Left lobe of liver (tissue), 2 donors: Measurements from ENCODE around the gene ZRANB3. TPM values are rescaled to one million over a fixed set of nuclear protein-coding genes. Genes with fewer than 3 reads are reported as not detected.
"Not testable (repeated sequence)": the region's sequence is repeated elsewhere in the genome, so short reads cannot be mapped to it uniquely, and the experiment has no call there.

Source experiments
- ATAC-seq: fragments of 200-7000 bp; cut with Tn5 transposase; one replicate; pipeline ENCODE4 v1.9.1; 2020; ENCODE audit warnings: mild to moderate bottlenecking, moderate library complexity
- DNase-seq: peaks from one replicate; pipeline ENCODE4 v3.0.0-alpha.2; 2020; ENCODE audit warnings: low spot score
- total RNA-seq: library from RNA; stranded (reverse); gene quantifications from one replicate; pipeline ENCODE4 v1.2.1, GENCODE V29; 2021
- donor health status: DM: no; HTN: no; CAD: no; lungs with moderate emphysema.
- donor health status: DM: no; HTN: yes; CAD: no.

The ZRANB3 gene
- total RNA-seq, 1 donor from 2014 or later = 2.9 TPM

DNA sequence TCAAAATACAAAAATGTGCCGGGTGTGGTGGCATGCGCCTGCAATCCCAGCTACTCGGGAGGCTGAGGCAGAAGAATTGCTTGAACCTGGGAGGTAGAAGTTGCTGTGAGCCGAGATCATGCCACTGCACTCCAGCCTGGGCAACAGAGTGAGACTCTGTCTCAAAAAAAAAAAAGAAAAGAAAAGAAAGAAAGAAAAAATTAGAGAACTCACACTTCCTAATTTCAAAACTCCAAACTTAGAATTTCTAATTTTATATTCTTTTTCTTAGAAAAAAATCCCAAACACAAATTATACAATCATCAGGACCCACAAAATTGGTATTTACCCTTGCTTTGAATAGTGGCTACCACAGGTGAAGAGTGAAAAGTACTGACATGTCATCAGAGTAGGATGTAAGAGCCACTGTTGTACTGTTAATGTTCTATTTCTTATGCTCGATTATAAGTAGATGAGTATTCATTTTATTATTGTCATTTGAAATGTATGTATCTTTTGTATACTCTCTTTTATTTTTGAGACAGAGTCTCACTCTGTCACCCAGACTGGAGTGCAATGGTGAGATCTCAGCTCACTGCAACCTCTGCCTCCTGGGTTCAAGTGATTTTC, 182.8 kb downstream of the ZRANB3 start:
- ATAC-seq, DNase-seq: not testable (repeated sequence)

DNA sequence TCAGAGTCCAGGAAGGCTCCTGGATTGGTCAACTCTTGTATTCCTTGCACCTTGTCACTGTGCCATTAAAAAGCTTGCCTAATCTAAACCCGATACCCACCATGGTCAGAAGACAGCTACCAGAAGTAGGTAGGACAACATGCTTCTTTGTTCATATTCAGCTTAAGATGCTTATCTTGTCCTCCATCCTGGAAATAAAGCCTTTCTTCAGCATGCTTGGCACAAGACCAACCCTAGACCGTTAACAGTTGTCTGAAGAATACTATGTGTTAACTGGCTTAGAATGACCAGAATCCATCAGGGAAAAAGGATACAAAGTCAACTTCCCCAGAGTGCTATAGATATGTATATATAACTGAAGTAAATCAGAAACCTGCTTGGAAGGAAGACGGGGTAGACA, 193.9 kb downstream of the ZRANB3 start:
- ATAC-seq (no peak), DNase-seq (no peak)

DNA sequence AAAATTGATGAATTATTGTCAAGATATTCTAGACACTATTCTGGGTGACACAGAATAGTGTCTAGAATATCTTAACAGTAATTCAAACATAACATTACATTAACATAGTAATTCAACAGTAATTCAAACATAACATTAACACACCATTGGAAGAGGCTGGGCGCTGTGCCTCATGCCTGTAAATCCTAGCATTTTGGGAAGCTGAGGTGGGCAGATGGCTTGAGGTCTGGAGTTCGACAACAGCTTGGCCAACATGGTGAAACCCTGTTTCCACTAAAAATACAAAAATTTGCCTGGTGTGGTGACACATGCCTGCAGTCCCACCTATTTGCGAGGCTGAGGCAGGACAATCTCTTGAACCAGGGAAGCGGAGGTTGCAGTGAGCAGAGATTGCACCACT, 195.8 kb downstream of the ZRANB3 start:
- DNase-seq (no peak), ATAC-seq (no peak)

DNA sequence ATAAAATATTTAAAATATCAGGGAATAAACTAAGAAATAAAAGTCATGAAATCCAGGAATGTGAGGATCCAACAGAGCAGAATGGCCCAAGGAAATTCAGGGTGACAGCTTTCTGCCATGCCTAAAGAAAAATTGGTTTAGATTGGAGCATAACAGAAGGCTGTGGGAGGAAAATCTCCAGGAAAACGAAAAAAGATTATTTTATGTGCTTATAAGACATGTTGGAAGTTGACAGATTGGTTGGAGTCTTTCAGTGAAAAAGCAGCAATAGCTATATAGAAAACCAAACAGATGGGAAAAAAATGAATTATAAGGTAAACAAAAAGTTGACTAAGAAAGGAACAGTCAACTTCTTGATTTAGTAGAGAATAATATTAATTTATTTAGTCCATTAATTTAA, 203.9 kb downstream of the ZRANB3 start:
- DNase-seq (no peak), ATAC-seq (no peak)

DNA sequence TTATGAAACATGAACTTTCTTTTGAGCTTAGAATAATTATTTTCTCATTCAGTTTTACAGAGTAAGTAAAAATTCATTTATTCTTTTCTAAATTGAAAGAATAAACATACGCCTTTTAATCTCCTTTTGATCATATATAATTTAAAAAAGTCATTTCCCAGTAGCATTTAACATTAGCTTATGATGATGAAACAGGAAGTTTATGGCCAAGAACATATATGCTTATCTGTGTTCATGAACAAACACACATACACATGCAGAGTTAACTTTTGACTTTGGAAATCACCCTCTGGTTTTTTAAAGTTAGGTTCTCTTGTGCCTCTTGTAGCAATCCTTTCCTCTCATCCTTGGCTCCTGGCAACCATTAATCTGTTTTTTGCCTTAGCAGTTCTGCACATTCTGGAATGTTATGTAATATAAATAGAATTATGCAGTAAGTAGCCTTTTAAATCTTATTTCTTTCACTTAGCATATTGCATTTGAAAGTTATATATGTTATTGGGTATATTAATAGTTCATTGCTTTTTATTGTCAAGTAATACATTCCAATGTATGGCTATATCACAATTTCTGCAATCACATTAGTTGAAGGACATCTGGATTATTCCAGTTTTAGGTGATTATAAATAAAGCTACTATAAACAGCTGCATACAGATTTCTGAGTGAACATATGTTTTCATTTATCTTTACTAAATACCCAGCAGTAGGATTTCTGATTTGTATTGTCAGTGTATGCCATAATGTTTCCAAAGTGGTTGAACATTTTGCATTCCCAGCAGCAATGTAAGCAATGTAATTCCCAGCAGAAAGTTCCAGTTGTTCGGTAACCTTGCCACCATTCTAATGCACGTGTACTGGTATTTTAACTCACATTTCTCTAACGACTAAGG, 210.3 kb downstream of the ZRANB3 start:
- ATAC-seq = no peak

DNA sequence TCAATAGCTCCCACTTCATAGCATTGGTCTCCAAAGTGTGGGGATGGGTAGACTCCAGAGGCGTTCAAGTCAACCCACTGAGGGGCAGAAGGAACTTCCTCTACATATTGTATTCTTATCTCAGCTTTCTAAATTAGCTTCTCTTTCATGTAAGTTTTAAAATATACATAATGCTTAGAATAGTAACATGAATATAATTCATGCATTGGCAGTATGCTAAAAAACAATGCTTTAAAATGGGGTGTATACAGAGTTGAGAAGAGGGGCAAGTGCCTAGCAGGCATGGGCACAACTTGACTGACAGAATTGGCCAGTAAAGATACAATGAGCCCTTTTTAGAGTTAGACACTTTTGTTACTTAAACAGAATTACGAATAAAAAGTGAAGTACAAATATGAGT, 212.2 kb downstream of the ZRANB3 start:
- no peak for DNase-seq

More for the DNA sequence above, 210.3 kb downstream of the ZRANB3 start:
- no peak for DNase-seq

DNA sequence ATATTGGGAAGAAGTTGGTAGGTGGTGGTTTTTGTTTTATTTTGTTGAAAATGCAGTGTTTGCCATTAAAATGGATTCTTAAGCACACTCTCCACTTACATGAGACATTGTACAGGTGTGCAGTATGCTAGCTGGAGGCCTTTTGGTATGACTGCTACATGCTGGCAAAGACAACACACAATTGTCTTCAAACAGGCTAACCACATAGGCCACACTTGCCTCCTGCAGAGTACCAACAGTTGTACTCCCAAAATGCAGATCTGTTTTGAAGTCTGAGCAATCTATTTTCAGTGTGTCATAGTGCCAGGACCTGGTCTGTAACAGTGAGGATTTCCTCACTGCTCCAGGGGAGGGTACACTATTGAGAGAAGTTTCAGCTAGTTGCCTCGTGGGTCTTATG, 213.6 kb downstream of the ZRANB3 start:
- no peak for DNase-seq
- no peak for ATAC-seq

More for the DNA sequence above, 212.2 kb downstream of the ZRANB3 start:
- ATAC-seq = no peak

DNA sequence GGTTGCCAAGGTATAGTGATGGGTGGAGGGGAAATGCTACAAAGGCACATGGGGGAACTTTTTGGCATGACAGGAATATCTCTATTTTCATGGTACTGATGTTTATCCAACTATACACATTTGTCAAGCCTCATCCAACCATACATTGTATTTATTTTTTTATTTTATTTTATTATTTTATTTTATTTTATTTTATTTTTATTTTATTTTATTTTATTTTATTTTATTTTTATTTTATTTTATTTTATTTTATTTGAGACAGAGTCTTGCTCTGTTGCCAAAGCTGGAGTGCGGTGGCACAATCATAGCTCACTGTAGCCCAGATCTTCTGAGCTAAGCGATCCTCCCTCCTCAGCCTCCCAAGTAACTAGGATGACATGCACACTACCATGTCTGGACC, 219.1 kb downstream of the ZRANB3 start:
- ATAC-seq (no peak), DNase-seq (no peak)

DNA sequence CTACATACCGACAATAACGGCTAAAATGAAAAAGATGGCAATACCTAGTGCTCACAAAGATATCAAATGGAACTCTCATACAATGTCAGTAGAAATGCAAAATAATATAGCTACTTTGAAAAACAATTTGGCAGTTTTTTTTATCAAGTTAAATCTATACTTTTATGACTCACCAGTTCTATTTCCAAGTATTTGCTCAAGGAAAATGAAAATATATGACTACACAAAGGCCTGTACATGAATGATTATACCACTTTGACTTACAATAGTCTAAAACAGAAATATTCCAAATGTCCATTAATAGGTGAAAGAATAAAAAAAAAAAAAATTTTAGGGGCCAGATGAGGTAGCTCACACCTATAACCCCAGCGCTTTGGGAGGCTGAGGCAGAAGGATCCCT, 219.8 kb downstream of the ZRANB3 start:
- no peak for ATAC-seq
- no peak for DNase-seq

DNA sequence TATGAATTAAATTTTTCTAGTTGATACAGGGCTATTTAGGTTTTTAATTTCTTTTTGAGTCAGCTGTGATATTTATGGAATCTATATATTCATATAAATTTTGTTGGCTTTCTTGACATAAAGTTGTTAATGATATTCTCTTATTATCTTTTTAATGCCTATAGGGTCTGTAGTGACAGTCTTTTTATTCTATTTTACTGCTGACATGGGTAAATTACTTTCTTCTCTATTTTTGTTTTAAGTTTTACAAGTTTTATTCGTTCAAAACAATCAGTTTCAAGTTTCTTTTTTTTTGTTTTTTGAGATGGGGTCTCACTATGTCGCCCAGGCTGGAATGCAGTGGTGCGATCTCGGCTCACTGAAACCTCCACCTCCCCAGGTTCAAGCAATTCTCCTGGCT, 226.3 kb downstream of the ZRANB3 start:
- ATAC-seq (no peak), DNase-seq (no peak)

DNA sequence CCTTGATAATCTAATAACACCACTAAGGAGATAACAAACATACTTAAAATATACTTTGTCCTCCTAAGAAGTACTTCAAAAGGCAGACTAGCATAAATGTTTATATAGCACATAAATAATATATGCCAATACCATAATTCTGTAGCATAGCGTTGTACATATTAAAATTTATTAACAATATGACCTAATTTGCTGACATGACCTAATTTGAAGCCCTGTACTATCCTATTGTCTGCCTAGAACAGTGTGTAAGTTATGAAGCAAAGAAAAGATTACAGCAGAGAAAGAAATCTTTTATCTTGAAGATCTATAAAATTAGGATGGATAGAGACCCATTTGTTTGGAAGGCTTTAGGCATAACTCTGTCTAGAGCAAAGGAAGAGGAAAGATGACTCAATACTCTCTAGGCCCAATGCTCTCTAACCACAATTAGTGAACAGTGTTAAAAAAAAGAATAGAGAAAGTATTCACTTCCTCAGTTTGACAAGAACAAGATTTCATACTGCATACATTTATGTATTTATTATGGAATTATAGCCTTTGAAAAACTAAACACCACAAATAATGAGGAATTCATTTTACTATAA, 231.3 kb downstream of the ZRANB3 start:
- no peak for ATAC-seq

DNA sequence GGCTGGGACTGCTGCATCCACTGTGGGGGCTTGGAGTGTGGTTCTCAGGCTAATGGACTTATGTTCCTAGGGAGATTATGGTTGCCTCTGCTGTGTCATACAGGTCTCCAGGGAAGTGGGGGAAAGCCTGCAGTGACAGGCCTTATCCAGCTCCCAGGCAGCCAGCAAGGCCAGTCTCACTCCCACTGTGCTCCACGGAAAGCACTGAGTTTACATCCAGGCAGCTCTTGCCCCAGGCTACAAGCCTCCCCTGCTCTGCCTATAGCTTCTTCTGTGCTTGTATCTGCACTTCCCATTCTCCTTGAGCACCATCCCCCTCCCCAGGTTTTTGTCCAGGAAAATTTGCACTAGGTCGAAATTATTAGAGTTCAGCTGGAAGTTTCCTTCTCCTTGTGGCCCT, 231.9 kb downstream of the ZRANB3 start:
- ATAC-seq (no peak), DNase-seq (no peak)

More for the DNA sequence above, 231.3 kb downstream of the ZRANB3 start:
- no peak for DNase-seq

DNA sequence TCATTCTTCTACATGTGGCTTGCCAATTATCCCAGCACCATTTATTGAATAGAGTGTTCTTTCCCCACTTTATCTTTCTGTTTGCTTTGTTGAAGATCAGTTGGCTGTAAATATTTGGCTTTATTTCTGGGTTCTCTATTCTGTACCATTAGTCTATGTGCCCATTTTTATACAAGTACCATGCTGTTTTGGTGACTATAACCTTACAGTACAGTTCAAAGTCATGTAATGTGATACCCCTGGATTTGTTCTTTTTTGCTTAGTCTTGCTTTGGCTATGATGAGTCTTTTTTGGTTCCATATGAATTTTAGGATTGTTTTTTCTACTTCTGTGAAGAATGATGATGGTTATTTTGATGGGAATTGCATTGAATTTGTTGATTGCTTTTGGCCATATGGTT, 243.9 kb downstream of the ZRANB3 start:
- DNase-seq, ATAC-seq: not testable (repeated sequence)

DNA sequence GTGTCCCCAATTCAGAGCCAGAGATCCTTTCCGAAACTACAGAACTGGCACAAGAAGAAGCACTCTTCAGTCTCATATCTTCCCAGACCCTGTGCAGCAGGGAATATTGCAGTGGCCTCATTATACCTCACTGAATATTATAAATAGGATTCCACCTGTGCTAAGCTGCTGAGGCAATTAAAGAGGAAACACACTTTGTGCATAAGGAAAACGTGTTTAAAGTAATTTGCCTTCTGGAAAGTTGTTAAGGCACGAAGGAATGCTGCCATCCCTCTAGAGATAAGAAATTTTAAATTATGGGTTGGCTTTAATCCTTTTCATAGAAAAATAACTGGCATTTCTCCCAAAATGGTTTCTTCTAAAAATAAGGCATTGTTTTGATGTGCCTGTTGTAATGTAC, 245.6 kb downstream of the ZRANB3 start:
- DNase-seq (no peak), ATAC-seq (no peak)

DNA sequence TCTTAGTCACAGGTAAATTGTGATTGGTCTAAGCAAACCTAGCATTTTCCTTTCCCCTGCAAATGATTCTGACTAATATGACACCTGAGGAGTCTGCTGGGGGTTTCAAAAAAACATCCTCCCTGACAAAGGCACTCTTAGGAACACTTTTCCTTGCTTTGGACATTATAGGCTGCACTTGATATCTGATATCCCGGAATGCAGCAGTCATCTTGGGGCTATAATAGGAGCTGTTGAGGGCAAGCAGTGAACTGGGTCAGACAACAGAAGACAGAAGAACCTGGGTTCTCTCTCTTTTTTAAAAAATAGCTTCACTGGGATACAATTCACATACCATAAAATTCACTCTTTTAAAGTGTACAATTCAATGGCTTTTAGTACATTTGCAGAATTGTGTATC, 249.6 kb downstream of the ZRANB3 start:
- DNase-seq (no peak), ATAC-seq (no peak)

DNA sequence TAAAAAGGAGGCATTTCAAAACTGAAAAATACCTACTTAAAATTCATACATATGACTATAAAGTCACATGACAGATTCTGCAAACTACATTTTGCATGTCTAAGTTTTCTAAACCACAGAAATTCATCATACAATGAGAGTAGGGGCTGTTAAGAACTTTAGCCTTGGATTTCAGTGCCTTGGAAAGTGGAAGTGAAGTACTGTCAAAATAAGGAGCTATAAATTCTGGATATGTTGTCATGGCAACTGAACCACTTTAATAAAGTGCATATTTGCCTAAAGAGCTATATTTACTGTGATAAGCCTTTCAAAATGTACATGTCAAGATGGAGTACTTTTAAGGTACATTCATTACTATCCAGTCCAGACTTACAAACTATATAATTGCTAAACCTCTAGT, 251.8 kb downstream of the ZRANB3 start:
- ATAC-seq = no peak
- DNase-seq = no peak

DNA sequence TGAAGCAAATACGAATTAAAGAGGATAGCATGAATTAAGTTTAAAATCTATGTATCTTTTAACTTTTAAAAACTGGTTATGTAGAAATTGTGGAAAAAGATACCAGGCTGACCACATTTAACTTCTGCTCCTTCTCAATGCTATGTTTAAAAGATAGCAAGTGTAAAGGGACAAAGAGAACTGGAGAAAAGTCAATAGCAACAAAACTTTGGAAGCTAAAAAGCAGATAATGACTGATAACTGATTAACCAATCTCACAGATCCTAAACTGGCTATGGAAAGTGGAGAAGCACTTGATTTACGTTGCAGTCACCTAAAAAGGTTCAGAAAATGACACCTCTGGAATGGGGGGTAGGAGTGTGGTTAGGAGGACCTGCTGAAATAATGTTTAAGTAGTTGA, 254.5 kb downstream of the ZRANB3 start:
- ATAC-seq = peak; percentile 93
- no peak for DNase-seq

DNA sequence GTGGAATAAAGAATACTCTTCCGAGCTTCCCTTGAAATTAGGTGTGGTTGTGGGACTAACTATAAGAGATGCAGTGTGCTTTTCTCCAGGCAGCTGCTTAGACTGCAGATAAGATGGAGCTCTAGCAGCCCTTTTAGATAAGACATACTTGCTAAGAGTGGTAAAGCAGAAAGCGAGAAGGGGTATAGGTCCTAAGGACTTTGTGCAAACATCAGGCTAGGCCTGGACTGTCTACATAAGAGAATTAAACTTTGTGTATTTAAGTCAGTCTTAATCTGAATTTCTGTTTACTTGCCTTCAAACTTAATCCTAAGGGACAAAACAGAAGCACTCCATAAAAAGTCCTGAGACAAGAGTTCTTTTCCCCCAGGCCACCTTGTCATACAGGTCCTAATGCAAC, 260.0 kb downstream of the ZRANB3 start:
- no peak for ATAC-seq
- no peak for DNase-seq

DNA sequence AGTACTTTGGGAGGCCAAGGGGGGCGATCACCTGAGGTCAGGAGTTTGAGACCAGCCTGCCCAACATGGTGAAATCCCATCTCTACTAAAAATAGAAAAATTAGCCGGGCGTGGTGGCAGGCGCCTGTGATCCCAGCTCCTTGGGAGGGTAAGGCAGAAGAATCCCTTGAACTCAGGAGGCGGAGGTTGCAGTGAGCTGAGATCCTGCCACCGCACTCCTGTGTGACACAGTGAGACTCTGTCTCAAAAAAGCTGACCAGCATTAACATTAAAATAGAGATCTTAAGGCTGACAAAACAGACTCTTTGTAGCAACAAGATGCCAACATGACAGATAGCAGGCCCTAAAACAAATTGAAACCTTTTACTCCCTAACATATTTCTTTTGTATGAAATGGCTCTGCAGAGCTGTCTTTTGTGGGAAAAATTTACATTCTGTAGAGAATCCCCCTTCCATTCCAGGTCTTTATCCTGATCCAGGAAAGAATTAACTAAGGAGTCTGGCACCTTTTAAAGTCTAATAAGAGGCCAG, 265.0 kb downstream of the ZRANB3 start:
- DNase-seq (no peak), ATAC-seq (no peak)

DNA sequence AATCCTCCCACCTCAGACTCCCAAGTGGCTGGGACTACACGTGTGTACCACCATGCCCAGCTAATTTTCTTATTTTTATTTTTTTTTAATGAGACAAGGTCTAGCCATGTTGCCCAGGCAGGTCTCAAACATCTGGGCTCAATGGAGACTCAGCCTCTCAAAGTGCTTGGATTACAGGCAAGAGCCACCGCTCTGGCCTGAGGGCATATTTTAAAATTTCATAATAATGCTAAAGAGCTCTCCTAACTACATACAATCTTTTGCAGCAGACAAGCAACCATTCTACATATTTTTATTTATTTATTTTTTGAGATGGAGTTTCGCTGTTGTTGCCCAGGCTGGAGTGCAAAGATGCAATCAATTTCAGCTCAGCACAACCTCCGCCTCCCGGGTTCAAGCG, 271.9 kb downstream of the ZRANB3 start:
- no peak for DNase-seq
- no peak for ATAC-seq

DNA sequence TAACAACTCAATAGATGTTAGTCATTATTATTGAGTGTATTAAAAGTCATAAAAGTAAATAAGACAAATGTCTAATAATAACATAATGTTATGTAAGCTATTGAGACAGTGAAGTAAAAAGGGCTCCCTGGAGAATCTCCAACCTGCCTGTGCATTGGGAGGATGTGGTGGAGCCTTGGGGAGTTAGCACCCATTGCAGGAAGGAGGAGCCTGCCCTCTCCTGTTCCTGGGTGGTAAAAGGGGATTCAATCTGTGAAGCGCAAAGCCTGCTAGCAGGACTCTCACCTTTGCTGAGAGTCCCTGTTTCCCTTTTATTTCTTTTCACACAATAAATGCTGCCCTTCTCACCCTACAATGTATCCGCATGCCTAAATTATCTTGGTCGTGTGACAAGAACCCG, 272.8 kb downstream of the ZRANB3 start:
- ATAC-seq (no peak), DNase-seq (no peak)
